Body of pancreas (tissue), 4 donors: ENCODE results near the gene SLC37A1.

Experiments
- POLR2A ChIP-seq, 3 donors: fragments of 450-650 bp; IDR thresholded peaks; one replicate each; pipeline ENCODE4 v1.6.1; 2016; ENCODE audit warnings: antibody characterized with exemption in 3 of 3, mild to moderate bottlenecking in 2 of 3
- TF ChIP-seq, protein P1 (sequence below), 7 experiments: fragments of 450-650 bp in 4 of 7; fragments of 200-600 bp in 3 of 7; sonication (generic) in 3 of 7; IDR thresholded peaks; one replicate each; pipeline ENCODE4 v1.5.1; 2016 to 2019; ENCODE audit warnings: antibody characterized with exemption in 7 of 7

DNA sequence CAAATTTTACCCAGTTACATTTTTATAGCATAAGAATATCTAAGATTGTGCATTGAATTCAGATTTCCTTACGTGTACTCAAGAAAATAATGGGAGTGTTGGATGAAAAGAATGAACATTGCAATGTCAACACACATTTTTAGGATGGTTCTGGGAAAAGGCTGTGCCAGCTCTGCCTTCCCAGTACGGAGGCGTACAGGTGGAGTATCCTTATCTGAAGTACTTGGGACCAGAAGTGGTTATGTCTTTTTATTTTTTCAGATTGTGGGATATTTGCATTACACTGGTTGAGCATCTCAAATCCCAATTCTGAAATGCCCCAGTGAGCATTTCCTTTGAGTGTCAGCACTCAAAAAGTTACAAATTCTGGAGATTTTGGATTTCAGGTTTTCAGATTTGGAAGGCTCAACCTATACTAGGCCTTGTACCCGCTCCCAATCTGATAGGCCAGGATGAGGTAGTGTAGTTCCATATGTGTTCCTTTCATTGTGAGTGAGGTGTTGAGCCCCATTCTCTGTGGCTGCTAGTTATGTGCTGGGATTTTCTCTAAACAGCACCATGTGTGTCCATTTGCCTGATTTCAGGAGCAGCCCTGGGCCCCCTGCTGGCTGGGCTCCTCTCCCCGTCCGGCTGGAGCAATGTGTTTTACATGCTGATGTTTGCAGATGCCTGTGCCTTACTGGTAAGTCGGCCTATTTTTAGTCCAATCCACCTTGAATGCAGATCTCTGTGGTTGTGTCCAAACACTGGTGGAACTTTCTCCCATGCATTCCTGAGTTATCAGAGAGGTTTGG, 60.8 kb downstream of the SLC37A1 start:
- TF ChIP-seq, protein P1, sequence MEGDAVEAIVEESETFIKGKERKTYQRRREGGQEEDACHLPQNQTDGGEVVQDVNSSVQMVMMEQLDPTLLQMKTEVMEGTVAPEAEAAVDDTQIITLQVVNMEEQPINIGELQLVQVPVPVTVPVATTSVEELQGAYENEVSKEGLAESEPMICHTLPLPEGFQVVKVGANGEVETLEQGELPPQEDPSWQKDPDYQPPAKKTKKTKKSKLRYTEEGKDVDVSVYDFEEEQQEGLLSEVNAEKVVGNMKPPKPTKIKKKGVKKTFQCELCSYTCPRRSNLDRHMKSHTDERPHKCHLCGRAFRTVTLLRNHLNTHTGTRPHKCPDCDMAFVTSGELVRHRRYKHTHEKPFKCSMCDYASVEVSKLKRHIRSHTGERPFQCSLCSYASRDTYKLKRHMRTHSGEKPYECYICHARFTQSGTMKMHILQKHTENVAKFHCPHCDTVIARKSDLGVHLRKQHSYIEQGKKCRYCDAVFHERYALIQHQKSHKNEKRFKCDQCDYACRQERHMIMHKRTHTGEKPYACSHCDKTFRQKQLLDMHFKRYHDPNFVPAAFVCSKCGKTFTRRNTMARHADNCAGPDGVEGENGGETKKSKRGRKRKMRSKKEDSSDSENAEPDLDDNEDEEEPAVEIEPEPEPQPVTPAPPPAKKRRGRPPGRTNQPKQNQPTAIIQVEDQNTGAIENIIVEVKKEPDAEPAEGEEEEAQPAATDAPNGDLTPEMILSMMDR (IDR thresholded peaks at IDR 0.05) = no peak
- TF ChIP-seq POLR2A (IDR thresholded peaks at IDR 0.05) = no peak
